ENCODE results near the gene HMGCL.
"Not testable (repeated sequence)": the region's sequence is repeated elsewhere in the genome, so short reads cannot be mapped to it uniquely, and the experiment has no call there.

The HMGCL gene

DNA sequence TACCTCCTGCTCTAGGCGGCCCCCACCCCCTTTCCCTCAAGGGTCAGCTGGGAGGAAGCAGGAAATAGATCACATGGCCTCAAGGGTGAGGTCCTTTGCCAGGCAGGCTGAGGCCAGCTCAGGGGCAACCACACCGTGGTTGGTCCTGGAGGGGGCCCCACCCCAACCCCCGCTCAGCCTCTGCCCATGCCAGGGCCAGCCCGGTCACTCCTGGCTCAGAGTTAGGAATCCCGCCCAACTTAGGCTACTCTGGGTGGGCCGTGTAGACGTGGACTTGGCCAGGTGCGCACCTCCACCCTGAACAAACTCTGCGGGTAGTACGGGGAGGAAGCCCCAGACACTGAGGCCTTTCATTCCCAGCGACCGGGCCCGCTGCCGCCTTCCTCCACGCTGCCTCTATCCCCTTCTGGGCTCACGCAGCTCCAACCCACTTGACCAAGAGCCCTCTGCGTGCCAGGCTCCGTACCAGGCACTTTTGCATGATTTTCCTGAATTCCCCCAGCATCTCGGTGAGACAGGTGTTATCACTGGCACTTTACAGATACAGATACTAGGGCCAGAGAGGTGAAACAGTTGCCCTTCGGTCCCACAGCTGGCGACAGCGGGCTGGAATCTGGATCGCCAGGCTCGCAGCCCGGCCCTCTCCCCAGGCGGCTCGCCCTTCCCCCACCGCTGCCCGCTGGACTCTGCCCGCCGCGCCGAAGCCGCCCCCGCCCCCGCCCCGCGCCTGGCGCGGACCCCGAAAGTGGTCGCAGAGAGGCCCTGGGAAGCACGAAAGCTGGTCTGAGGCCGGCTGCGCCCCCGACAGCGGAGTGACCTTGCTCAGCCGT, 25.4 kb downstream of the HMGCL start:
- no peak for DNase-seq (ENCODE audit: low read depth in 2 of 3, low spot score in 2 of 3)

DNA sequence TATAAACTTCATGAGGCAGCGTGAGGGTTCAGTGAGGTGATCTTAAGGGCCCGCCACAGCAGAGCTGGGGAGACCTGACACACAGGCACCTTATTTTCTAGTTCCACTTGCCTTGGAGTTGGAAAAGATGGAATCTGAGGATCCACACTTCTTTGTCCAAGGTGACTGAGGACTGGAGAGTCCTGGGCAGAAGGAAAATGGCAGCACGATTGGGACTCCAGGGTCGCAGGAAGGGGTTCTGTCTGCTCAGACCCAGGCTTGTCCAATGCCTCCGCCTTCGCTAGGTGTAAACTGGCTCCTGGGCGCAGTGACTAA, 26.0 kb downstream of the HMGCL start:
- no peak for DNase-seq (ENCODE audit: low read depth in 2 of 3, low spot score in 2 of 3)

DNA sequence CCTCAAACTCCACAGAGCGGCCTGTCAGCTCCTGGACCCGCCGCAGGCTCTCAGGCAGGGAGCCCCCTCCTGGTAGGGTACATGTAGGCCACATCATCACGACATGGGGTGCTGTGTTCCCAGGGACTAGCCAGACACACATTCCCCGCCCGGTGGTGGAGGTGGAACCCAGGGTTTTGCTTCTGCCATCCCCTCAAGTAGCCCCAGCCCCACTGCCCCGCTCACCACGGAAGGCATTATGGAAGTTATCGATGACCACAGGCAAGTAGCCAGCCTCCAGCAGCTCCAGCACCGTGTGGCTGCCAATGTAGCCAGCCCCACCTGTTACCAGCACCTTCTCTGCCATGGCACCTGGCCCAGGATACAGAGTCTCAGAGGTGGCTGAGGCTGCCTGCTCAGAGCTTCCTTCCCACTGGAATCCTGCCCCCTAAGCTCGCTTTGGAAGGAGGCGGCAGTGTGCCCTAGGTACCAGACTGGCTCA, 26.5 kb downstream of the HMGCL start:
- DNase-seq (ENCODE audit: low read depth in 2 of 3, low spot score in 2 of 3): no peak

DNA sequence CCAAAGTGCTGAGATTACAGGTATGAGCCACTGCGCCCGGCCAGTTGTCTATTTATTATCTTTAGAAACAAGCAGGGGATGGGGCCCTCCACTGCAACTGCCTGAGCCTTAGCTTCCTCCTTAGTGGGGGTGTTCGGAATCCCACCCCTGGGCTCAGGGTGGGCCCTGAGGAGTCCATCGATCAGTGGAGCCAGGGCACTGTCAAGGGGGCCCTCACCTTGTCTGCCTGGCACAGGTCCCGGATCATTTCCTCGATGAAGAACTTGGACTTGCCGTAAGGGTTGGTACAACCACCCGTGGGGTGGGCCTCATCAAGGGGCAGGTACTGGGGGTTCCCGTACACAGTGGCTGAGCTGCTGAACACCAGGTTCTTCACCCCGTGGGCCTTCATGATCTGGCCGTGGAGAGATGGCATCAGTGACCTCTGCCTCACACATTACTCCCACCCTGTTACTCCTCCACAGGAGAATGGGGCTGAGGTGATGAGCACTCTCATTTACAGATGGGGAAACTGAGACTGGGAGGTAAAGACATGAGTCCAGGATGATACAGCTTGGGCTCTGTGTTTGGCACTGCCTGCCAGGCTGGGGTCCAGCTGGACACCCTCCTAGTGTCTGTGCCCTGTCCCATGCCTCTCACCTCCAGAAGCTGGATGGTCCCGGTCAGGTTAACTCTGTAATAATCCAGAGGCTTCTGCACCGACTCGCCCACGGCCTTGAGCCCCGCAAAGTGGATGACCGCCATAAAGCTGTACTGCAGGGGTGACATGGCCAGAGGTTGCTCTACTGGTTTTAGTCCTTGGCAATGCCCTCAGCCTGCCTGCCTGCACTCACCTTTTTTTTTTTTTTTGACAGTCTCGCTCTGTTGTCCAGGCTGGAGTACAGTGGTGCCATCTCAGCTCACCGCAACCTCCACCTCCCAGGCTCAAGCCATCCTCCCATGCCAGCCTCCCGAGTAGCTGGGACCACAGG, 27.5 kb downstream of the HMGCL start:
- DNase-seq (ENCODE audit: low read depth in 2 of 3, low spot score in 2 of 3): no peak

DNA sequence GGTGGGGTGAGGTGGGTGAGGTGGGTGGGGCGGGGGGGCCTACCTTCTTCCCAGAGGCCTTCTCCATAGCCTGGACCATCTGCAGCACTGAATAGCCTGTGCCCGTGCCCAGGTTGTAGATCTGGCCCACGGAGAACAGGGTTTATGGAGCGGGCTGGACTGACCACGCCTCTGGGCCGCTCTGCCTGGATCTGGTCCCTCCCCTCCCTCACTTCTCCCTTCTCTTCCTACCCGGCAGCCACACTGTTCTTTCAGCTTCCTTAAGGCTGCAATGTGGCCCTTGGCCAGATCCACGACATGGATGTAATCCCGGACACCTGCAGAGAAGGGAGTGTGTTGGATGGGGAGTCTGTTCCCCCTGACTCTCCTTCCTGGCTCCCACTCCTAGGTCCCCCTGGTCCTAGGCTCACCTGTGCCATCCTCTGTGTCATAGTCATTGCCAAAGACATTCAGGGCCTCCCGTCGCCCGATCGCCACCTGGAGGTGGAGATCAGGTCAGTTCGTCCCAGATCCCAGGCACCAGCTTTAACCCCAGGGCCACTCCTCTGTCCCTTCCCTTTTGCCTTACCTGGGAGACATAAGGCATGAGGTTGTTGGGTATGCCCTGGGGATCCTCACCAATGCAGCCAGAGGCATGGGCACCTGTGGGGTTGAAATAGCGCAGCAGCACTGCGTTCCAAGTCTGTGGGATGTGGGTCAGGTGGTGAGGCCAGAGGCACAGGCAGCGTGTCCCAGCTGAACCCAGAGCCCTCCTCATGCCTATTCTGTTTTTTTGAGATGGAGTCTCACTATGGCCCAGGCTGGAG, 28.6 kb downstream of the HMGCL start:
- no peak for DNase-seq (ENCODE audit: low read depth in 2 of 3, low spot score in 2 of 3)

DNA sequence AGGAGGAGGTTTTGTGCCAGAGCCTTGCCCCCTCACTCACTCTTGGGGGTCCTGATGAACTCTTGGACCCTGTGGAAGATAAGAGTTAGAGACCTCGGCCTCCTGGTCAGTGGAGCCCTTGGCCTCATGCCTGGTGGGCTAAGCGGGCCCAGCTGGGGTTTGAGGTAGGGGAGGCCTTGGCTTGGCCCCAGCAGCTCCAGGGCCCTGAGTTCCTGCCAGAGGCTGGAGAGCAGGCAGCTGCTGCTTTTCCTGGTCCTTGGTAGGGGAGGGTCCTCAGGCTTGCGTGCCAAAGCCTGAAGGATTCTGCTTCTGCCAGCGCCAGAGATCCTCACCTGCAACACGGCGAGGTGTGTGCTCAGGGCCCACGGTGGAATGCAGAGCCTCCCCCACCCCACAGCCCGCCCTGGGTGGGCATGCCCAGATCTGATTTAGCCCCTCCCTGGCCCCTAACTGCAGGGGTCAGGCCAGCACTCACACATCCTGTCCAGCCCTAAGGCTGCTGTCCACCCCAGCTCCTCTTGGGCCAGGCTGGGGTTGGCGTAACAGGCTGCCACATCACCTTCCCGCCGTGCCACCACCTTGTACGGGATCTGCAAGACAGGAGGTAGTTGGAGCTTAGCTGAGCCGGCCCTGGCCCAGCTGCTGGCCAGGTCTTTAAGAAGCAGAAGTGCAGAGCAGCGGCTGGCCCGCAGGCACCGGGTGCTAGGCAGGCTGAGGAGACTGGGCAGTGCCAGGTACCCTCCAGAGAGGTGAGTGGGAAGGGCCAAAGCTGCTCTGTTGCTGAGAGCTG, 29.4 kb downstream of the HMGCL start:
- no peak for DNase-seq (ENCODE audit: low read depth in 2 of 3, low spot score in 2 of 3)

DNA sequence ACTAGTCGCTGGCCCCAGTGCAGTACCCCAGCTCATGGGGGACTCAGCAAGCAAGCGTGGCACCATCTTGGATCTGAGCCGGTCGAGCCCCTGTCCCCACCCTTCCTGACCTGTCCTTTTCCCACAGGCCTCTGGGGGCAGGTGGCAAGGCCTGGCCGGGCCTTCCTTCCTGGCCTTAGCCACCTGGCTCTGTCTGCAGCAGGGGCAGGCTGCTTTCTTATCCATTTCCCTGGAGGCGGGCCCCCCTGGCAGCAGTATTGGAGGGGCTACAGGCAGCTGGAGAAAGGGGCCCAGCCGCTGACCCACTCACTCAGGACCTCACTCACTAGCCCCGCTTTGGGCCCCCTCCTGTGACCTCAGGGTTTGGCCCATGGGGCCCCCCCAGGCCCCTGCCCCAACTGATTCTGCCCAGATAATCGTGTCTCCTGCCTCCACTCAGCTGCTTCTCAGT, 30.5 kb downstream of the HMGCL start:
- not testable (repeated sequence) for DNase-seq (ENCODE audit: low read depth in 2 of 3, low spot score in 2 of 3)

DNA sequence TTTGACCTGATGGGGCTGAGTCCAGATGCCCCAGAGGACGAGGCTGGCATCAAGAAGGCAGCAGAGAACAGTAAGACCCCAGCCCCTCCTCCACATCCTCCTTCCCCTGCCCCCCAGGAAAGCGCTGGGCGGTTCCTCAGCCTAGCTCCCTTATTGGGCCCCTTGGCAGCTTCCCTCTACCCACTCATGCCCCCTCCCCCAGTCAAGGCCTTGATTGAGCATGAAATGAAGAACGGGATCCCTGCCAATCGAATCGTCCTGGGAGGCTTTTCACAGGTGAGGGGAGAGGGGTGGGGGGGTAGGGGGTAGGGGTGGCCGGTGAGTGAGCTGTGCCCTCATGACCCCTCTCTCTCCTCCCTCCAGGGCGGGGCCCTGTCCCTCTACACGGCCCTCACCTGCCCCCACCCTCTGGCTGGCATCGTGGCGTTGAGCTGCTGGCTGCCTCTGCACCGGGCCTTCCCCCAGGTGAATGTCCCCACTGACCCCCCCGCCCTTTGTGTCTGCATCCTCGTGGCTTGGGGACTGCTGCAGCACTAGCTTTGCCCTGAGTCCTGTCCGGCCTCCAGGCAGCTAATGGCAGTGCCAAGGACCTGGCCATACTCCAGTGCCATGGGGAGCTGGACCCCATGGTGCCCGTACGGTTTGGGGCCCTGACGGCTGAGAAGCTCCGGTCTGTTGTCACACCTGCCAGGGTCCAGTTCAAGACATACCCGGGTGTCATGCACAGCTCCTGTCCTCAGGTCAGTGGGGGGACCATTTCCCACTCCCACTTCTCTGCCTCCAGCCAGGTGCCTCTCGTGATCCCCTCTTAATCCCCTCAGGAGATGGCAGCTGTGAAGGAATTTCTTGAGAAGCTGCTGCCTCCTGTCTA, 31.1 kb downstream of the HMGCL start:
- DNase-seq (ENCODE audit: low read depth in 2 of 3, low spot score in 2 of 3): no peak

DNA sequence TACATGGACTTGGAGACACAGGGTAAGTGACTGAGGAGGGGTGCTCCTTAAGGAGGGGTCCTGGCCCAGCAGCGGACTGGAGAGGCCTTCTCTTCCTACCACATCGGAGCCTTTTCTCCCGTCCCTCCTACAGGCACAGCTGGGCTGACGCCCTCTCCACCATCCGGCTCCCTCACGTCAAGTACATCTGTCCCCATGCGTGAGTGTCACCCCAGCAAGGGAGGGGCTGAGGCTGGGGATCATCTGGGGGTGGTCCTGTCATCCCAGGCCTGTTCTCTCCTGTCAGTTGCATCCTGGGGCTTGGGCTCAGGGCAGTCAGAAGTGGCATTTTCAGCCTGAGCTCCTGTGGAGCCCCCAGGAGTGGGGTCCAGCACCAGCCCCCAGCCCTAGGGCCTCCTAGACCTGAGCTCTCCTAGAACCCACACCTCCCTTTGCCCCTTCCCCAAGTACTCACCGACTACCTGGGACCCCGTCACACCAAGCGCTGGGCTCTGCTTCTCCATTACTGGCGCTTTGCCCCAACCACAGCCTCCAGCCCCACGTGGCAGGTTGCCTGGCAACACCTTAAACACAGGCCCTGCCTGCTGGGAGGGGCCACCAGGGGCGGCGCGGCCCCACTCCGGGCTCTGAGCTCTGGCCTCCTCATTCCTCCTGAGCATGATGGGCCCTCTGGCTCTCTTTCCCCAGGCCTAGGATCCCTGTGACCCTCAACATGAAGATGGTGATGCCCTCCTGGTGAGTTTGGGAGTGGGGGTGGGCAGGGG, 32.0 kb downstream of the HMGCL start:
- no peak for DNase-seq (ENCODE audit: low read depth in 2 of 3, low spot score in 2 of 3)

DNA sequence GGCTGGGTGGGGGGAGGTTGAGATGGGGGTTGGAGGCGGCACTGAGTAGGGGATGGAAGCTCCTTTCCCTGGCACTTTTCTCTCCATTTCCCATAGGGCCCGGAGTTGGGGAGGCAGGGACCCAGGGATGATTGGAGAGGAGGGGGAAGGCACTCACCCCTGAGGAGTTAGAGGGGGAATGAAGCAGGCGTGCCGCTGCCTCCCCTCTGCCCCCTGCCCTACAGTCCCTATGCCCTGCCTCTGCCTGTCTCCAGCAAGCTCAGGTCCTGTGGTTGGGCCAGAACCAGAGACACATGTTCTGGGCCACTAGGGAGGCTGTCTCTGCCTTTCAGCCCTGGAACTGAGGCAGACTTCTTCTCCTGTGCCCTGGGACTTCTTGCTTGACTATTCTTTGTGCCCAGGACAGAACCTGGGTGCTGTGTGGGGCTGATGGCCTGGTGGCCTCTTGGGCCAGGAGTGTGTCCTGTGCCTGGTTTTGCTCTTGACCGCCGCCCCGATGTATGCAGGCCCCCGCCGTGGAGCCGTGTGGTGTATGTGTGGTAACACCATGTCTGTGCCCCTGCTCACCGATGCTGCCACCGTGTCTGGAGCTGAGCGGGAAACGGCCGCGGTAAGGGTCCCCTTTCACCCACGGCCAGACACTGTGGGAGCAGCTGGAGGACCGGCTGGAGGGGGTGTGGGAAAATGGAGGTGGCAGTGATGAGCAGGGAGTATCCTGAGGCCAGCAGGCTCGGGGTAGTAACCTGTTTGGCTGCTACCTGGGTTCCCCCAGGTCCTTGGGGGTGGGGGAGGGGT, 32.9 kb downstream of the HMGCL start:
- no peak for DNase-seq (ENCODE audit: low read depth in 2 of 3, low spot score in 2 of 3)

DNA sequence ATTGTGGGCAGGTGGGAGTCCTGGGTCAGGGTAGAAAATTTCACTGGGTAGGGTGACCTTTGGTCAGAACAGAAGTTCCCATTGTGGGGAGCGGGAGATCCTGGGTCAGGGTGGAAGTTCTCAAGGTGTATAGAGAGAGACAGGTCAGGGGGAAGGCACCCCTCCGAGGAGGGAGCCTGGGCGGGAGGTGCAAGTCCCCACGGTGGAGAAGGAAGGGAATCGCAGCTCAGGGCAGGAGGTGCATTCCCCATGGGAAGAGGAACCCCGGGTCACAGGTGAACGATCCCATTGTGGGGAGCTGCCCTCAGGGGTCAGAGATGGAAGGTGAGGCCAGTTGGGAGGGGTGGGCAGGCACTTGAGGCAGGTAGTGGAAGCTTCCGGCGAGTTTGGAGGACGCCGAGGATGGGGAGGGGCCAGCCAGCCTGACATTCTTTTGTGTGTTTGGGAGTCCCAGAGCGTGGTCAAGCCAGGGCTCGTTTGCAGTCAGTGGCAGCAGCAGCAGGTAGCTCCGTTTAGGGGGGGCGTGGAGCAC, 33.6 kb downstream of the HMGCL start:
- DNase-seq (ENCODE audit: low read depth in 2 of 3, low spot score in 2 of 3): no peak

DNA sequence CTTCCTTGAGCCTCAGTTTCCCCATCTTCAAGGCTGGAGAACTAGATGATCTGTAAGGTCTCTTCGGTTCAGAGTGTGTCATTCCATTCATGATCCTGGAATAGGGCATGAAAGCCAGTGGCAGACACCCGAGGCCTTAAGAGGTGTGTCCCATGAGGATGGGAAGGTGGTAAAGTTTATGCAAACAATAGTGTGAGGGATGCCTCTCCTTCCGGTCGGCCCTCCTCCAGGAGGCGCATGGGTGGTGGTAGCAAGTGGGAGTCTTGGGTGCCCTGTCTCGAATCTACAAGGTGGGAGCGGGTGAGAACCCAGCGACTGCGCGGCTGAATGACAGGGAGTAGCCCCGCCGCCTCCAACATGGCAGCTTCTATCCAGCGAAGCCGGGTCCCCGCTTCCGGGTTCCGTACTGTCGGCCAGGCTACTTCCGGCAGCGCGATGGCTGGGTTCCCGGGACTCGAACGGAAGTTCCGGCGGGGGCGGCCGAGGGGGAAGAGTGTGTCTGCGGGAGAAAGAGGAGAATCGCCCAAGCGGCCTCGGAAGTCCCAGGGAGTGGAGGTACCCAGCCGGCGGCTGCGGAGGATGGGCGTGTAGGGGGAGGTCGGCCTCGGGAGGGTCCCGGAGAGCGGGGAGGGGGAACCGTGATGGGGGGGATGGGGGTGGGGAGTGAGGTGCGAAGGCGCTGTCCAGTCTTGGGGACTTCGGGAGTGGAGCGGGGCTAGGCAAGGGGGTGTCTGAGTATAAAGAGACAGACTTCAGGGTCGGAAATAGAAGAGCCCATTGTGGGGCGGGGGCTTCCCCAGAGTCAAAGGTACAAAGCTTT, 34.3 kb downstream of the HMGCL start, which contains the start of gene LYPLA2:
LYPLA2 (plus strand) TSS at position 450 of the 820 bp plus-strand sequence. CDS start 1,538 bp downstream, outside the sequence.
- DNase-seq (ENCODE audit: low read depth in 2 of 3, low spot score in 2 of 3): peak; percentile 73 to 78 (median 73)

DNA sequence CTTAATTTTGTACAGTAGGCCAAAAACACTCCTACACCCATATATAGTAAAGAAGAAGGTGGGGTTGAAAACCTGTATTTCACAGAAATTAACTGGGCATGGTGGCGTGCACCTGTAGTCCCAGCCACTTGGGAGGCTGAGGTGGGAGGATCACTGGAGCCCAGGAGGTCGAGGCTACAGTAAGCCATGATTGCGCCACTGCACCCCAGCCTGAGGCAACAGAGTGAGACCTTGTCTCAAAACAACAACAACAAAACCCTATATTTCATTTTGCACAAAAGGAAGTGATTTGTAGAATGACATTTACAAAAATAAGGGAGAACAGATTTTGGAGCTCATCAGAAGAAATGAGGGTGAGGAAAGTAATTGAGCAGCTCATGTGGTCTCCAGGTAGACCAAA, 36.5 kb downstream of the HMGCL start:
- DNase-seq (ENCODE audit: low read depth in 2 of 3, low spot score in 2 of 3): no peak

DNA sequence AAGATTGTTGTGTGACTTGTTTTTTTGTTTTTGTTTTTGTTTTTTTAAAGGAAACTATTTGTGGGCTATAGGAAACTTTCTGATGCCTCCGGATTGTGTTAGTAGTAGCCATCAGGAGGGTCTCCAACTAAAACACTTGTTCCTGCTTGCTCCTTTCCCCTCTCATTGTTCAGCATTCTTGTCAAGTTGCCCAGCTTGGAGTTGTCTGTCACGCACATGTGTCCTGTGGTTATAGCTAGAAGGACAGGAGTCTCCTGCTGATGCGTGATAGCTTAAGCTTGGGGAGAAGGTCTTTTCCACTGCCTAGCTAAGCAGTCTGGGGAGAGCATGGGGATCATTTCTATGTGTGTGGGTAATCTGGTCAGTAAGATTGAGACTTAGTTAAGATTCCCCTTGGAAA, 37.5 kb downstream of the HMGCL start:
- no peak for DNase-seq (ENCODE audit: low read depth in 2 of 3, low spot score in 2 of 3)

DNA sequence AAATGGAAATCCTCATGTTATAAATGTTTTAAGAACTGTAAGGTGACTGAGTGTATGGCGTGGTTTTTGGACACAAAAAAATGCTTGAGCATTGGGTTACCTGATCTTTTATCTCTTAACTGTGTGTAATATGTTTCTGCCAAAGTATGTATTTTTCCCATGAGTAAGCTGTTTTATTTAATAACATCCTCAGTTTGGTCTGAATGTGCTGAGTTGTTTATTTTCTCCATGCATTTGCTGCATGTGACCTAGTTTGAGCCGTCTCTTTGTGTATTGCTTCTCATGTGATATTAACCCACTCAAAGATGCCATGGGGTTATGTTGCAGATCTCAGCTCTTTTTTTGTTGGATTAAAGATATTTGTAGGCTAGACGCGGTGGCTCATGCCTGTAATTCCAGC, 40.4 kb downstream of the HMGCL start:
- no peak for DNase-seq (ENCODE audit: low read depth in 2 of 3, low spot score in 2 of 3)

DNA sequence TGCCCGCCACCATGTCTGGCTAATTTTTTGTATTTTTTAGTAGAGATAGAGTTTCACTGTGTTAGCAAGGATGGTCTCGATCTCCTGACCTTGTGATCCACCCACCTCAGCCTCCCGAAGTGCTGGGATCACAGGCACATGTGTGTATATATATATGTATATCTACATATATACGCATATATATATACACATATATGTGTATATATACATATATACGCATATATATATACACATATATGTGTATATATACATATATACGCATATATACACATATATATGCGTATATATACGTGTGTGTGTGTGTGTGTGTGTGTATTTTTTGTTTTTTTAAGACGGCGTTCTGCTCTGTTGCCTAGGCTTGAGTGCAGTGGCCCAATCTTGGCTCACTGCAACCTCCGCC, 42.1 kb downstream of the HMGCL start:
- DNase-seq (ENCODE audit: low read depth in 2 of 3, low spot score in 2 of 3): not testable (repeated sequence)

All from activated CD8-positive, alpha-beta memory T cell treated with anti-CD3 and anti-CD28 coated beads for 48 hours (primary cell).